Glomerular visceral epithelial cell (primary cell): Measurements from ENCODE around the gene NBEA.

Experiments
- DNase-seq: peaks from one replicate; pipeline ENCODE4 v3.0.0-alpha.2; 2016; ENCODE audit errors: extremely low spot score

The NBEA gene

GRCh38 chr13:35573639-35574038 is 631.6 kb downstream of the NBEA start:
- DNase-seq: no peak

- DNase-seq: no peak
These were observed 650.4 kb downstream of the NBEA start for GRCh38 chr13:35592457-35592856.

- no peak for DNase-seq
These were observed 651.6 kb downstream of the NBEA start for GRCh38 chr13:35593651-35594050.

GRCh38 chr13:35594096-35594495 is 652.0 kb downstream of the NBEA start:
- DNase-seq: no peak

- DNase-seq: no peak
These were observed 653.1 kb downstream of the NBEA start for GRCh38 chr13:35595181-35595580.

GRCh38 chr13:35596321-35597030 is 654.4 kb downstream of the NBEA start:
- no peak for DNase-seq

- no peak for DNase-seq
These were observed 655.4 kb downstream of the NBEA start for GRCh38 chr13:35597451-35597850.

- no peak for DNase-seq
These were observed 656.2 kb downstream of the NBEA start for GRCh38 chr13:35598233-35598632.

GRCh38 chr13:35598790-35599369 is 656.8 kb downstream of the NBEA start:
- no peak for DNase-seq

- DNase-seq: no peak
These were observed 657.3 kb downstream of the NBEA start for GRCh38 chr13:35599384-35599783.

- no peak for DNase-seq
These were observed 658.1 kb downstream of the NBEA start for GRCh38 chr13:35600137-35600536.

GRCh38 chr13:35603593-35604285 is 661.7 kb downstream of the NBEA start:
- no peak for DNase-seq

- DNase-seq: no peak
These were observed 672.6 kb downstream of the NBEA start for GRCh38 chr13:35614666-35615065.

GRCh38 chr13:35617420-35617819 is 675.4 kb downstream of the NBEA start:
- DNase-seq: no peak

- DNase-seq: no peak
These were observed 676.6 kb downstream of the NBEA start for GRCh38 chr13:35618565-35619083.

GRCh38 chr13:35621989-35622388 is 679.9 kb downstream of the NBEA start:
- peak; percentile 12 for DNase-seq

GRCh38 chr13:35629026-35629425 is 687.0 kb downstream of the NBEA start:
- DNase-seq: no peak

GRCh38 chr13:35630551-35631275 is 688.6 kb downstream of the NBEA start:
- peak; percentile 48 for DNase-seq

- DNase-seq: no peak
These were observed 689.6 kb downstream of the NBEA start for GRCh38 chr13:35631666-35632065.

- no peak for DNase-seq
These were observed 701.6 kb downstream of the NBEA start for GRCh38 chr13:35643625-35644024.

GRCh38 chr13:35646056-35646774 is 704.1 kb downstream of the NBEA start:
- no peak for DNase-seq

- DNase-seq: no peak
These were observed 706.1 kb downstream of the NBEA start for GRCh38 chr13:35648201-35648600.
